HepG2 (cell line): ENCODE measurements around the gene TSTD1. TPM values are rescaled to one million over a fixed set of nuclear protein-coding genes. Genes with fewer than 3 reads are reported as not detected.
A peak's percentile ranks its signal among the peaks of the same experiment; 100 is the strongest.

ENCODE experiments used
- FOSL2 ChIP-seq: sonication (generic); formaldehyde crosslinking; IDR thresholded peaks from 2 replicates; pipeline ENCODE4 v1.4.0; 2020; ENCODE audit warnings: missing genetic modification reagents
- LCORL ChIP-seq, 2 experiments: fragments of 450-650 bp in 1 of 2; sonication (generic) in 1 of 2; formaldehyde crosslinking in 1 of 2; IDR thresholded peaks; 2 replicates each; pipeline versions ENCODE4 v1.5.0 to v1.6.1; 2017 to 2020; ENCODE audit warnings: antibody characterized with exemption in 1 of 2, missing genetic modification reagents in 1 of 2
- TGIF2 ChIP-seq: IDR thresholded peaks from 2 replicates; pipeline ENCODE4 v1.6.1; 2016; ENCODE audit warnings: control low read depth, missing compliant biosample characterization
- ZIK1 ChIP-seq: sonication (generic); formaldehyde crosslinking; IDR thresholded peaks from 2 replicates; pipeline ENCODE4 v1.5.0; 2020; ENCODE audit warnings: mild to moderate bottlenecking, low read depth, missing genetic modification reagents, borderline replicate concordance
- ZNF780A ChIP-seq: sonication (generic); formaldehyde crosslinking; IDR thresholded peaks from 2 replicates; pipeline ENCODE4 v1.8.0; 2022; ENCODE audit warnings: mild to moderate bottlenecking, missing genetic modification reagents, moderate library complexity
- polyA plus RNA-seq, 8 experiments: library from polyadenylated mRNA; depleted of rRNA in 3 of 8; stranded (reverse) in 7 of 8; unstranded in 1 of 8; fragments of >200 nt; fragmentation: Illumina TruSeq in 4 of 8; extraction: Trizol in 4 of 8; gene quantifications; 2 replicates each; pipeline versions ENCODE4 v1.2.1 to v1.2.3, GENCODE V29; 2011 to 2016; ENCODE audit warnings: low read depth in 4 of 8, missing spikeins in 1 of 8, mixed read lengths in 1 of 8; ENCODE audit not compliant: insufficient read depth in 1 of 8
- total RNA-seq, 5 experiments: library from RNA; depleted of rRNA; stranded (reverse); fragments of >200 nt; fragmentation: Illumina TruSeq; extraction: Trizol; gene quantifications; 2 replicates each; pipeline ENCODE4 v1.2.3, GENCODE V29; 2016; ENCODE audit warnings: low read depth in 1 of 5
- TF ChIP-seq, protein P1 (sequence below): IDR thresholded peaks from 2 replicates; pipeline ENCODE4 v1.6.1; 2016; ENCODE audit warnings: low read depth, missing genetic modification reagents, missing compliant biosample characterization
- TF ChIP-seq, protein P2 (sequence below): sonication (generic); IDR thresholded peaks from 2 replicates; pipeline ENCODE4 v1.6.1; 2016; ENCODE audit warnings: low read depth, borderline replicate concordance
- TF ChIP-seq, protein P3 (sequence below): sonication (generic); formaldehyde crosslinking; IDR thresholded peaks from 2 replicates; pipeline ENCODE4 v1.5.0; 2020; ENCODE audit warnings: missing genetic modification reagents, mild to moderate bottlenecking, borderline replicate concordance
- TF ChIP-seq, protein P4 (sequence below): sonication (generic); formaldehyde crosslinking; IDR thresholded peaks from 2 replicates; pipeline ENCODE4 v1.8.0; 2022; ENCODE audit warnings: mild to moderate bottlenecking, missing genetic modification reagents; ENCODE audit not compliant: insufficient replicate concordance
- TF ChIP-seq, protein P5 (sequence below), 2 experiments: sonication (generic) in 1 of 2; formaldehyde crosslinking in 1 of 2; IDR thresholded peaks; 2 replicates each; pipeline versions ENCODE4 v1.4.0 to v1.6.1; 2016 to 2020; ENCODE audit warnings: borderline replicate concordance in 1 of 2, low read depth in 1 of 2, mild to moderate bottlenecking in 1 of 2, missing genetic modification reagents in 1 of 2

TSTD1 gene
- total and polyA plus RNA-seq, 2 of the 13 experiments (the other 11 are each of a cell fraction or from before 2014, with no cell fraction given) = 0.15 to 0.31 TPM

DNA sequence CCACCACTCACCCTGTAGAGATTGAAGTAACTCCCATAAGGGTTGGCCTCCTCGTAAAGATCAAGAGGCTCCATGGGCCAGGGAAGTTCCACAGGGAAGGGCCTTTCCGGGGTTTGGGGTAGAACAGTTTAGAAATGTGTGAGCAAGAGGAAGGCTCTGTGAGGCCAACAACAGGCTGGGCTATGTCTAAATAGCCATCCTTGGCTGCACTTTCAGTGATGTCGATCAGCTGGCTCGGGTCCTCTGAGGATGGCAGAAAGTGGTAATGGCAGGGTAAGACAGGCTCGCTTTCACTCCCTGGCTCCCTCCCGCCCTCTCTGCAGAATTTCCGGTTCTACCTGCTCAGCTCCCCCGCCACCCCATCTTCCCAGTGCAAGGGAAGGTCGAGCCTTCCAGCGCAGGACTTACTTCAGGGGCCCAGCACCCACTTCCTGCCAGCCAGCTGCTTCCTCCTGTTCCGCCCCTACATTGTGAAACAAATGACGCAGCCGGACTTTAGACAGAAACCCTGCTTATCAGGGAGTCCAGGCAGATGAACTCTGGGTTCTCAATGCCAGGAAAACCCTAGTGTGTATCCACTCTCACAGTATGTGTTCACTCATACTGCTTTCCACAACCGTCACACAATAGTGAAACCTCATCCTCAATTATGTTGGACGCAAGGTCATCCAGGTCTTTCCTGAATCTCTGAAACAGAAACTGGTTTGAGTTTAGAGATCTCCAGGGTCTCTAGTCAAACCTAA is 25.1 kb downstream of the TSTD1 start (continued):
- TF ChIP-seq, protein P1, sequence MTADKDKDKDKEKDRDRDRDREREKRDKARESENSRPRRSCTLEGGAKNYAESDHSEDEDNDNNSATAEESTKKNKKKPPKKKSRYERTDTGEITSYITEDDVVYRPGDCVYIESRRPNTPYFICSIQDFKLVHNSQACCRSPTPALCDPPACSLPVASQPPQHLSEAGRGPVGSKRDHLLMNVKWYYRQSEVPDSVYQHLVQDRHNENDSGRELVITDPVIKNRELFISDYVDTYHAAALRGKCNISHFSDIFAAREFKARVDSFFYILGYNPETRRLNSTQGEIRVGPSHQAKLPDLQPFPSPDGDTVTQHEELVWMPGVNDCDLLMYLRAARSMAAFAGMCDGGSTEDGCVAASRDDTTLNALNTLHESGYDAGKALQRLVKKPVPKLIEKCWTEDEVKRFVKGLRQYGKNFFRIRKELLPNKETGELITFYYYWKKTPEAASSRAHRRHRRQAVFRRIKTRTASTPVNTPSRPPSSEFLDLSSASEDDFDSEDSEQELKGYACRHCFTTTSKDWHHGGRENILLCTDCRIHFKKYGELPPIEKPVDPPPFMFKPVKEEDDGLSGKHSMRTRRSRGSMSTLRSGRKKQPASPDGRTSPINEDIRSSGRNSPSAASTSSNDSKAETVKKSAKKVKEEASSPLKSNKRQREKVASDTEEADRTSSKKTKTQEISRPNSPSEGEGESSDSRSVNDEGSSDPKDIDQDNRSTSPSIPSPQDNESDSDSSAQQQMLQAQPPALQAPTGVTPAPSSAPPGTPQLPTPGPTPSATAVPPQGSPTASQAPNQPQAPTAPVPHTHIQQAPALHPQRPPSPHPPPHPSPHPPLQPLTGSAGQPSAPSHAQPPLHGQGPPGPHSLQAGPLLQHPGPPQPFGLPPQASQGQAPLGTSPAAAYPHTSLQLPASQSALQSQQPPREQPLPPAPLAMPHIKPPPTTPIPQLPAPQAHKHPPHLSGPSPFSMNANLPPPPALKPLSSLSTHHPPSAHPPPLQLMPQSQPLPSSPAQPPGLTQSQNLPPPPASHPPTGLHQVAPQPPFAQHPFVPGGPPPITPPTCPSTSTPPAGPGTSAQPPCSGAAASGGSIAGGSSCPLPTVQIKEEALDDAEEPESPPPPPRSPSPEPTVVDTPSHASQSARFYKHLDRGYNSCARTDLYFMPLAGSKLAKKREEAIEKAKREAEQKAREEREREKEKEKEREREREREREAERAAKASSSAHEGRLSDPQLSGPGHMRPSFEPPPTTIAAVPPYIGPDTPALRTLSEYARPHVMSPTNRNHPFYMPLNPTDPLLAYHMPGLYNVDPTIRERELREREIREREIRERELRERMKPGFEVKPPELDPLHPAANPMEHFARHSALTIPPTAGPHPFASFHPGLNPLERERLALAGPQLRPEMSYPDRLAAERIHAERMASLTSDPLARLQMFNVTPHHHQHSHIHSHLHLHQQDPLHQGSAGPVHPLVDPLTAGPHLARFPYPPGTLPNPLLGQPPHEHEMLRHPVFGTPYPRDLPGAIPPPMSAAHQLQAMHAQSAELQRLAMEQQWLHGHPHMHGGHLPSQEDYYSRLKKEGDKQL (CRISPR knock-in tag) = peak; percentile 88; the same call in 1 of the 2 replicates
- TF ChIP-seq, protein P2, sequence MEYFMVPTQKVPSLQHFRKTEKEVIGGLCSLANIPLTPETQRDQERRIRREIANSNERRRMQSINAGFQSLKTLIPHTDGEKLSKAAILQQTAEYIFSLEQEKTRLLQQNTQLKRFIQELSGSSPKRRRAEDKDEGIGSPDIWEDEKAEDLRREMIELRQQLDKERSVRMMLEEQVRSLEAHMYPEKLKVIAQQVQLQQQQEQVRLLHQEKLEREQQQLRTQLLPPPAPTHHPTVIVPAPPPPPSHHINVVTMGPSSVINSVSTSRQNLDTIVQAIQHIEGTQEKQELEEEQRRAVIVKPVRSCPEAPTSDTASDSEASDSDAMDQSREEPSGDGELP = peak; percentile 99
- TF ChIP-seq, protein P3, sequence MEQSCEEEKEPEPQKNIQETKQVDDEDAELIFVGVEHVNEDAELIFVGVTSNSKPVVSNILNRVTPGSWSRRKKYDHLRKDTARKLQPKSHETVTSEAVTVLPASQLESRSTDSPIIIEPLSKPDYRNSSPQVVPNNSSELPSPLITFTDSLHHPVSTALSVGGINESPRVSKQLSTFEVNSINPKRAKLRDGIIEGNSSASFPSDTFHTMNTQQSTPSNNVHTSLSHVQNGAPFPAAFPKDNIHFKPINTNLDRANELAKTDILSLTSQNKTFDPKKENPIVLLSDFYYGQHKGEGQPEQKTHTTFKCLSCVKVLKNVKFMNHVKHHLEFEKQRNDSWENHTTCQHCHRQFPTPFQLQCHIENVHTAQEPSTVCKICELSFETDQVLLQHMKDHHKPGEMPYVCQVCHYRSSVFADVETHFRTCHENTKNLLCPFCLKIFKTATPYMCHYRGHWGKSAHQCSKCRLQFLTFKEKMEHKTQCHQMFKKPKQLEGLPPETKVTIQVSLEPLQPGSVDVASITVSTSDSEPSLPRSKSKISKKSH (CRISPR knock-in tag) = no peak
- TF ChIP-seq FOSL2 (CRISPR knock-in tag) (peak; percentile 95), ZNF780A (CRISPR knock-in tag) (no peak), LCORL (IDR thresholded peaks at IDR 0.05) (0 out of 2 replicates have a peak, but pooled peaks have one; percentile 25), LCORL (CRISPR knock-in tag; IDR thresholded peaks at IDR 0.05) (peak; percentile 86; the same call in 1 of the 2 replicates), ZIK1 (CRISPR knock-in tag) (no peak), TGIF2 (peak; percentile 85)
- TF ChIP-seq, protein P4, sequence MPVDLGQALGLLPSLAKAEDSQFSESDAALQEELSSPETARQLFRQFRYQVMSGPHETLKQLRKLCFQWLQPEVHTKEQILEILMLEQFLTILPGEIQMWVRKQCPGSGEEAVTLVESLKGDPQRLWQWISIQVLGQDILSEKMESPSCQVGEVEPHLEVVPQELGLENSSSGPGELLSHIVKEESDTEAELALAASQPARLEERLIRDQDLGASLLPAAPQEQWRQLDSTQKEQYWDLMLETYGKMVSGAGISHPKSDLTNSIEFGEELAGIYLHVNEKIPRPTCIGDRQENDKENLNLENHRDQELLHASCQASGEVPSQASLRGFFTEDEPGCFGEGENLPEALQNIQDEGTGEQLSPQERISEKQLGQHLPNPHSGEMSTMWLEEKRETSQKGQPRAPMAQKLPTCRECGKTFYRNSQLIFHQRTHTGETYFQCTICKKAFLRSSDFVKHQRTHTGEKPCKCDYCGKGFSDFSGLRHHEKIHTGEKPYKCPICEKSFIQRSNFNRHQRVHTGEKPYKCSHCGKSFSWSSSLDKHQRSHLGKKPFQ = peak; percentile 99
- TF ChIP-seq, protein P5, sequence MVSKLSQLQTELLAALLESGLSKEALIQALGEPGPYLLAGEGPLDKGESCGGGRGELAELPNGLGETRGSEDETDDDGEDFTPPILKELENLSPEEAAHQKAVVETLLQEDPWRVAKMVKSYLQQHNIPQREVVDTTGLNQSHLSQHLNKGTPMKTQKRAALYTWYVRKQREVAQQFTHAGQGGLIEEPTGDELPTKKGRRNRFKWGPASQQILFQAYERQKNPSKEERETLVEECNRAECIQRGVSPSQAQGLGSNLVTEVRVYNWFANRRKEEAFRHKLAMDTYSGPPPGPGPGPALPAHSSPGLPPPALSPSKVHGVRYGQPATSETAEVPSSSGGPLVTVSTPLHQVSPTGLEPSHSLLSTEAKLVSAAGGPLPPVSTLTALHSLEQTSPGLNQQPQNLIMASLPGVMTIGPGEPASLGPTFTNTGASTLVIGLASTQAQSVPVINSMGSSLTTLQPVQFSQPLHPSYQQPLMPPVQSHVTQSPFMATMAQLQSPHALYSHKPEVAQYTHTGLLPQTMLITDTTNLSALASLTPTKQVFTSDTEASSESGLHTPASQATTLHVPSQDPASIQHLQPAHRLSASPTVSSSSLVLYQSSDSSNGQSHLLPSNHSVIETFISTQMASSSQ (IDR thresholded peaks at IDR 0.05; ENCODE audit: low read depth) = peak; percentile 60; the same call in 1 of the 2 replicates
- TF ChIP-seq, protein P5 (CRISPR knock-in tag; IDR thresholded peaks at IDR 0.05; ENCODE audit: borderline replicate concordance) = peak; percentile 94
